ENCODE data around the gene SKI.

GRCh38 chr1:2345297-2346075 lies 117.4 kb downstream of the SKI start:
- TF ChIP-seq EZH2 (IDR thresholded peaks at IDR 0.05; ENCODE audit: borderline replicate concordance): no peak
- TF ChIP-seq CTCF (IDR thresholded peaks at IDR 0.05; ENCODE audit: poor library complexity): no peak
